SKM-1 (cell line): ENCODE data around the gene AKR1C4.
"Not testable (repeated sequence)": the region's sequence is repeated elsewhere in the genome, so short reads cannot be mapped to it uniquely, and the experiment has no call there.

Experiments
- DNase-seq: peaks from one replicate; lab custom pipeline; 2025; ENCODE audit not compliant: unreplicated experiment; lab: John Stamatoyannopoulos, UW

The AKR1C4 gene

DNA sequence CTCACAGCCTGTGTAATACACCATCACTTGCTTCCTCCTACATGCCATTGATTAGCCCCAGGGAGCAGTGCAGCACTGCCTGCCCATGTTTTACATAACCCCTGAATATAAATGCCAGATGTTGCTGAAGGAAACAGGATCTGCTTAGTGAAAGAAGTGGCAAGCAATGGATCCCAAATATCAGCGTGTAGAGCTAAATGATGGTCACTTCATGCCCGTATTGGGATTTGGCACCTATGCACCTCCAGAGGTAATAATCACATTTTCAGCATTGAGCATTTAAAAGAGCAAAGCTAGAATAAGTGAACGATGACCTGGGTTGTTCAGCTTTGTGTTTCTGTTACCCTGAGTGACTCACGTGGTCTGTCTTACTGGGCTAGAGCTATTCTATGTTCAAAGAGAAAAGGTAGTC is at the start of gene AKR1C4:
Gene AKR1C4 (plus strand): TSS at position 136 of the 412 bp plus-strand sequence. CDS start 31 bp downstream, at position 167.
- no peak for DNase-seq

- no peak for DNase-seq
Observed at GRCh38 chr10:5146920-5147254, 49.8 kb upstream of the AKR1C4 start.

- DNase-seq, result no peak
Observed at GRCh38 chr10:5147255-5147980, 49.2 kb upstream of the AKR1C4 start.

DNA sequence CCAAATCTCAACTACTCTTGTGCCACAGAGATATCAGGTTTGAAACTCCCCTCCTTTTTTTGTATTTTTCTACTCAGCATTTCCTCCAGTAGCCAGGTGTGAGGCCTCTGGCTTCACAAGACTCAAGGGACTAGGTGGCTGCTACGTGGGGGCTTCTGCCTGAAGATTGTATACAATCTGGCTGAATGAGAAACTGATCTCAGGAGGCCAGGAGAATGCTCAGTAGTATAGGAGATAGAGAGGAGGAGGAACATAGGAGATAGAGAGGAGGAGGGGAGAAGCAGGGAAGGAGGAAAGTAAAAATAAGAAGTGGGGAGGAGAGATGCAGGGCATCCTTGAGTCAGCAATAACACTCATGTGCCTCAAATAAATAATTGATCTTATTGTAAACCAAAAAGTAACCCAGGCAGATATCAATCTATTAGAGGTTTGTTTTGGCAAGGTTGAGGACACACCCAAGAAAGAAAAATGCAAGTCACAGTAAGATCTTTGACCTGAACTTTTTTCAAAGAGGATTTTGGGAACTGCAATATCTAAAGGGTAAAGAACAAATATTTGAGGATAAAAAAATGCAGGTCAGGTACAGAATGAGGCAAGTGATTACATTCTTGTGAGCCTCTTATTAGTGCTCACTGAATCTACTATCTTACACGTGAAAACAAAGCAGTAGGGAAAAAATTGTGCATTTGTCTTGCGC is 48.5 kb upstream of the AKR1C4 start:
- DNase-seq, result no peak

DNA sequence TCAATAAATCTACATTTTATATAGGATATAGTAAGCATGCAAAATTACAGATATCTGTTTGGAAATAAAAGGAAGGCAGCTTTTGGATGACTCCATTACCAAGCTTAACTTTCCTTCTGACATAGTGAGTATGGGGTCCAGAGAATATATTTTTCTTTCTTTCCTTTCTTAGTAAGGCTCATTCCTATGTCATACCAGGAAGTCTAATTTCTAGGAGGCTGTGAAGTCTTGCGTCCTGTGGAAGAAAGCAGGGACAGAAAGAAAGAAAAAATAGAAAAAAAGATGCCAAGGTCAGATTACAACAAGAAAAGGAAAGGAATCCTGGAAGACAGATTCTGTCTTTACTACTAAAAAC is 48.0 kb upstream of the AKR1C4 start:
- no peak for DNase-seq

- DNase-seq, result no peak
Observed at GRCh38 chr10:5151076-5151475, 45.6 kb upstream of the AKR1C4 start.

- no peak for DNase-seq
Observed at GRCh38 chr10:5155951-5156350, 40.7 kb upstream of the AKR1C4 start.

GRCh38 chr10:5157501-5157900 is 39.1 kb upstream of the AKR1C4 start:
- DNase-seq, result no peak

DNA sequence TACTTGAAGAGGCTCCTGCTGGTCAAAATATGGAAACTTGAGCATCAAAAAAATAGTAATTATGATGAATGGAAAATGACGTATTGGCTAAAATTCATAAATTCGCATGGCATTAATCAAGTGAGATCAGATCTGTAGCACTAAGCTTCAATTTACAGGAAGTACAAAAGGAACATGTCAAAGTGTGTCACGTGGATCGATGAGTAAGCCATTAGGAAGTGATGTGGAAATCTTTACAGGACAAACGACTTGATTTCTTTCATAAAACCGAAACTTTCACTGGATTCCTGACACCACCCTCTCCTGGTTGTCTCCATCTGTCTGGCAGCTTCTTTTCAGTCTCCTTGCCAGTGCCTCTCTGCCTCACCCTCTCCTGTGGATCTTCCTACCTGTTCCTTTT is 37.5 kb upstream of the AKR1C4 start:
- no peak for DNase-seq

DNA sequence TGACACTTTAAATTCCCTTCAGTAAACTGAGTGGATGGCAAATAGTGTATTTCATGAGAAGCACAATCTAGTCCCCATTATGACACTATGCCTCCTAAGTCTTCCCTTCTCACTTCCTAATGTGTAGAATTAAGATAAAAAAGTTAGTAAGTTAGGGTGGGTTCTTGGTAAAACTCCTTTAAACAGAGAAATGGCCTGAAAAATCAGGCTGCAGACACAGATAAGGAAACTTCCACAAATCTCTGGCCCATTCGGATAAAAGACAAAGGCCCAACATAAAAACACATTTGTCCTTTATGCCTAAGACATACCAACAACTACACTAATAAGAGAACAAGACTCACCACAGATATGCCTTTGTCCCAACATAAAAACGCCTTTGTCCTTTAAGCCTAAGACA is 33.1 kb upstream of the AKR1C4 start:
- no peak for DNase-seq

DNA sequence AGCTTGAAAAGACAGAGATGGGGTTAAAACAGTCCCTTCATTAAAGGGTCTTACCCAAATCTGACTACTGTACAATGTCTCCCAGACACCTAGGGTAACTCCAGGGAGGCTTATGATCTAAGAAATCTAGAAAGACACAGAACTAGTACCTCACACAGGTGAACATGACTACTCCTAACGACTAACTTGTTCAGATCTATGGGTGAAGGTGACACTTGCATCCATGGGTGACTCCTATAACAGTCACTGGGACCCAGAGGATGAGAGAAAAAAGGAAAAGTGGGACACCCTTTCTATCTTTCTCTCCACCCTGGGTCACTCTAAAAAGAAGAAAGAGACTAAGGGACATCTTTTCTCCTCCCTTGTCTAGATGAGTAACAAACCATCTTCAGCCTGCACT is 30.9 kb upstream of the AKR1C4 start:
- no peak for DNase-seq

DNA sequence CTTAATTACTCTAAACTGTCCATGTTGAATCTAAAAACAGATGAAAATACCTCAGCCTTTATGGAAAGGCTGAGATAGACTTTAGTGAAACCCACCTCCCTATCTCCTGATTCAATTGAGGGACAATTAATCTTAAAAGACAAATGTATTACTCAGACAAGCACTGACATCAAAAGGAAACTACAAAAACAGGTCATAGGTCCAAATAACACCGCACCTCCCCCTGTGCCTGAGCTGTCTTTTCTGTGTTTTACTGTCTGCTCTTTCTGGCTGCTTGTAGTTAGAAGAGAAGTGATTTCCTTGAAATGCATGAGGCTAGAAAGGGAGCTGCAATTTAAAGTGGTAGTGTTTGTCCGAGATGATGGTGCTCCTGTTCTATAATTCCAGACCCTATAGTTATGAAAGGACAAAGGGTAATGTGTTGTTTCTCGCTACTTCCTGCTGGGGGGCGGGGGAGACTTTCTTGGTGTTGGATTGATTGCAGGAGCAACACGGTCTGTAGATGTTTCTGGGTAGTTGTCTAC is 27.7 kb upstream of the AKR1C4 start:
- no peak for DNase-seq

- DNase-seq, result not testable (repeated sequence)
Observed at GRCh38 chr10:5175581-5175980, 21.1 kb upstream of the AKR1C4 start.

DNA sequence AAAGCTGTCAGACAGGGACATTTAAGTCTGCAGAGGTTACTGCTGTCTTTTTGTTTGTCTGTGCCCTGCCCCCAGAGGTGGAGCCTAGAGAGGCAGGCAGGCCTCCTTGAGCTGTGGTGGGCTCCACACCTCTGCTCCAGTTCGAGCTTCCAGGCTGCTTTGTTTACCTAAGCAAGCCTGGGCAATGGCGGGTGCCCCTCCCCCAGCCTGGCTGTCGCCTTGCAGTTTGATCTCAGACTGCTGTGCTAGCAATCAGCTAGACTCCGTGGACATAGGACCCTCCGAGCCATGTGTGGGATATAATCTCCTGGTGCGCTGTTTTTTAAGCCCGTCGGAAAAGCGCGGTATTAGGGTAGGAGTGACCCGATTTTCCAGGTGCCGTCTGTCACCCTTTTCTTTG is 16.1 kb upstream of the AKR1C4 start:
- DNase-seq, result not testable (repeated sequence)

DNA sequence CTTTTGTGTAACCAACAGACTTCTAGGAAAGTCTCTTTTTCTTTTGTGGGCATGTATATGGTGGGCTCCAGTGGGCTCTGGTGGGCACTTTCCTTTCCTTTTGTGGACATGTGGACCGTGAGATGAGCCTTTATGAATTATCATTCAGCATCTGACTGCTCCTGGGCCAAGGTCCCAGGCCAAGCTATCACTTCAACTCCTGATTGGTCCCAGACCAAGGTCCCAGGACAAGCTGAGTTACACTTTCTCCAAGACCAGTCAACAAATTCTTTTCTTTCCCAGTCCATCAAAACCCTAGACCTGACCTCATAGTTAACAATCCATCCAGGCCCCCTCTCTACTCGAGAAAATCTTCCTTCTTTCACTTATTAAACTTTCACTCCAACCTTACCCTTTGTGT is 12.7 kb upstream of the AKR1C4 start:
- DNase-seq, result no peak

DNA sequence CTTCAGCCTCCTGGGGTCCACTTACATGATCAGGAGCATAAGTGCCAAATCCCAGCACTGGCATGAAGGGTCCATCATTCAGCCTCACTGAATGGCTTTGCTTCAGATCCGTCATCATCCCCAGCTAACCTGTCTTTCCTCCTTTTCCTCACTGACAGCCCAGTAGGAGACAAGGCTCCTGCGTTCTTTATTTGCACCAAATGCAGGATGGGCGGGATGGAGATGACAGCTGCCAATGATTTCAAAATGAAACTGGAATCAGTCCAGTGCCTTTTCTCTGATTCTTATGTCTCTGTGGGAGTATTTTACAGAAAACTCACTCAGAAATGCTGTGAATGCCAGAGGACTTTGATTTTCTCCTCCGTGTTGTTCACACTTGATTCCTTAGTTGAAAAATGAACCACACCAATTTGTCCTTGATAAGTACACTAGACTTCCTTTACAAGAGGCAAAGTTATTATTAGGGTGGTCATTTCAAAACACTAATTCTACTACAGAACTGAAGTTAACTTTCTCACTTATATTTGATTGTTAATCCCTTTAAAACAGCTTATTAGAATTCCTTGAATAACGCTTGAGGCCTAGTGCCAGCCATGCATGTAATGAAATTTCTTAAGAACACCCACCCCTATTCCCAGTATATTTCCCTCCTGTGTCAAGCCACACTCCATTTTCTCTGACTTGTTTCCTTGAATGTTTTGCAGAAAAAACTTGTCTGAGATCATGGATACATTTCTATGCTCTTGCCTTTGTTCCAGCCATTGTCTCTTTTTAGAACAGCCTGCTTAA is 11.5 kb upstream of the AKR1C4 start, which contains the start of gene AKR1C8:
Gene AKR1C8 (minus strand): TSS at position 164 of the 789 bp plus-strand sequence. CDS start 46 bp downstream, at position 118.
- DNase-seq, result no peak

DNA sequence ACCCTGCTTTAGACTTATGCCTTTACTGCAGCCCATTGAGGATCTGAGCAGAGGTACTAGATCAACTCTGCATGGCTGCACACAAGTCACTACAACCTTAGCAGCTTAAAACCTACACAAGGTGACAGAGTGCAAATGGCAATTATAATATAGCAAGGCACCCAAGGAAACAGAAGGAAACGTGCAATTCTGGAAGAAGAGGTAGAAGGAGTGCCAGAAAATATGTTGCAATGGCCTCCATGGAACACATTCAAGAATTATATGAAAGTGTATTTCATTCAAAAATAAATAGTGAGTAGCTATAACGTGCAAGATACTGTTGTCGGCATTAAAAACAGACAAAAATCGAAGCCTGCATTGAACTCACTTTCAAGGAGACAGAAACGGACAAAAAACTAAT is 8.8 kb upstream of the AKR1C4 start:
- no peak for DNase-seq

- no peak for DNase-seq
Observed at GRCh38 chr10:5188358-5188757, 8.3 kb upstream of the AKR1C4 start.

DNA sequence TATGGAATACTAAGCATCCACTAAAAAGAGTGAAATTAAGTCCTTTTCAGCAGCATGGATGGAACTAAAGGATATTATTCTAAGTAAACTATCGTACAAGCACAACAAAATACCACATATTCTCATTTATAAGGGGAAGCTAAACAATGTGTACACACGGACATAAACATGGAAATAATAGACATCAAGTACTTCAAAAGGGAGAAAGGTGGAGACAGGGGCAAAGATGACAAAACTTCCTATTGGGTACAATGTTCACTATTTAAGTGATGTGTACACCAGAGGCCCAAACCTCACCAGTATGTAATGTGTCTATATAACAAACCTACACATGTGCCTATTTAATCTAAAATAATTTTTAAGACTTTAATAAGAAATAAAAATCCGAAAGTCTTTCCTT is 2.2 kb upstream of the AKR1C4 start:
- DNase-seq, result no peak

GRCh38 chr10:5195727-5196374 is 786 bp upstream of the AKR1C4 start:
- no peak for DNase-seq

GRCh38 chr10:5198386-5198785 is 1.7 kb downstream of the AKR1C4 start:
- DNase-seq, result no peak
